Hepatocyte (in vitro differentiated cells): ENCODE measurements around the gene GRID1.

Experiments
- EZH2 ChIP-seq: fragments of 200-600 bp; sonication (generic); IDR thresholded peaks from 2 replicates; pipeline ENCODE4 v1.6.1; 2016; ENCODE audit warnings: antibody characterized with exemption, mild to moderate bottlenecking, borderline replicate concordance
- TF ChIP-seq, protein P1 (sequence below): fragments of 200-600 bp; sonication (generic); IDR thresholded peaks from 2 replicates; pipeline ENCODE4 v1.5.1; 2016; ENCODE audit warnings: antibody characterized with exemption, mild to moderate bottlenecking; ENCODE audit not compliant: poor library complexity

DNA sequence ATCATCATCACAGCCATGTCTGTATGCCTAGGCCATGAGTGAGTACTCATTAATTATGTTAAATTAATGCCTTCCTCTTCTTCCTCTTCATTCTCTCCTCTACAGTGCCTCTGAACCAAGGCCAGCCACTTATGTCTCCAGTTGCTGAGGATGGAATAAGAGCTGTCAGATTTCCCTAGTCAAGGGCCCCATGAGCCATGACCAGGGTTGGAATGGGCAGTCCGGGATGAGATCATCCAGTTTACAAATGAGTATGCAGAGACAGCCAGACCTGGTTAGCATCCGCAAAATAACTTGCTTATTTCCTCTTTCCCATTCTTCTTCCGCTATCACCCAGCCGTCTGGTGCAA lies 342.7 kb downstream of the GRID1 start:
- TF ChIP-seq, protein P1, sequence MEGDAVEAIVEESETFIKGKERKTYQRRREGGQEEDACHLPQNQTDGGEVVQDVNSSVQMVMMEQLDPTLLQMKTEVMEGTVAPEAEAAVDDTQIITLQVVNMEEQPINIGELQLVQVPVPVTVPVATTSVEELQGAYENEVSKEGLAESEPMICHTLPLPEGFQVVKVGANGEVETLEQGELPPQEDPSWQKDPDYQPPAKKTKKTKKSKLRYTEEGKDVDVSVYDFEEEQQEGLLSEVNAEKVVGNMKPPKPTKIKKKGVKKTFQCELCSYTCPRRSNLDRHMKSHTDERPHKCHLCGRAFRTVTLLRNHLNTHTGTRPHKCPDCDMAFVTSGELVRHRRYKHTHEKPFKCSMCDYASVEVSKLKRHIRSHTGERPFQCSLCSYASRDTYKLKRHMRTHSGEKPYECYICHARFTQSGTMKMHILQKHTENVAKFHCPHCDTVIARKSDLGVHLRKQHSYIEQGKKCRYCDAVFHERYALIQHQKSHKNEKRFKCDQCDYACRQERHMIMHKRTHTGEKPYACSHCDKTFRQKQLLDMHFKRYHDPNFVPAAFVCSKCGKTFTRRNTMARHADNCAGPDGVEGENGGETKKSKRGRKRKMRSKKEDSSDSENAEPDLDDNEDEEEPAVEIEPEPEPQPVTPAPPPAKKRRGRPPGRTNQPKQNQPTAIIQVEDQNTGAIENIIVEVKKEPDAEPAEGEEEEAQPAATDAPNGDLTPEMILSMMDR: no peak
- TF ChIP-seq EZH2: no peak
